Activated naive CD4-positive, alpha-beta T cell treated with Interleukin-2 at 50 U/mL for 16 hours (primary cell): Measurements from ENCODE around the gene GMDS.

Experiments used
- DNase-seq: peaks from one replicate; pipeline ENCODE4 v3.0.0-alpha.2; 2020

GMDS gene

DNA sequence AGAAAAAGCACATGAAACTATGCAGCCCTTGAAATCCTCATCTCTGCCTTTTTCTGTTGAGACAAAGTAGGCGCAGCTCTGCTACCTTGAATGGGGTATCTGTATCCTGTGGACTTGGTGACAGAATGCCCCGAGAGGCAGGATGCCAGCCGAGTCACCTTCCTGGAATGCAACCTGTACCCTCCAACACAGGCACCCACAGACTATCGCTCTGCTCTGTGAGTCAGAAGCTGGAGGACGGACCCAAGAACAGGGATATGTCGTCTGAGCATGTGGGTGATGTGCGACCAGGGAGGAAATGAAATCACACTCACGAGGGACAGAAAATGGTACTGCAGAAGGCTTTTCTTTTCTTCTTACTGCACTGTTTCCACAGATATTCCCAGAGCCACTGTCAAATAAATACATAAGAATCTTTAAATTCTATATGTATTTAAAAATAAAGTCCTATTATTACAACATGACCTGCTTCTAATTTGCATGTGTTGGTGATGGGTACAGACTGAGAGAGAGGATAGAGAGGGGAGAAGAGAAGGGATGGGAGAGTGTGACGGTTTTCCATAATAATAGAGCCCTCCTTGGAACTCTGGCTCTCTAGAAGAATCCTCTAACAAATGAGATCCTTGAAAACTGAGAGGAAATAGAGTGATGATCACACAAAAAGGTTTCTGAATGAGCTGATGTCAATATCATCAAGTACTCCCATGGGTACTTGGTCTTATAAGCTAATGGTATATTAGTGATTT lies 327.6 kb downstream of the GMDS start:
- peak; percentile 29 for DNase-seq

DNA sequence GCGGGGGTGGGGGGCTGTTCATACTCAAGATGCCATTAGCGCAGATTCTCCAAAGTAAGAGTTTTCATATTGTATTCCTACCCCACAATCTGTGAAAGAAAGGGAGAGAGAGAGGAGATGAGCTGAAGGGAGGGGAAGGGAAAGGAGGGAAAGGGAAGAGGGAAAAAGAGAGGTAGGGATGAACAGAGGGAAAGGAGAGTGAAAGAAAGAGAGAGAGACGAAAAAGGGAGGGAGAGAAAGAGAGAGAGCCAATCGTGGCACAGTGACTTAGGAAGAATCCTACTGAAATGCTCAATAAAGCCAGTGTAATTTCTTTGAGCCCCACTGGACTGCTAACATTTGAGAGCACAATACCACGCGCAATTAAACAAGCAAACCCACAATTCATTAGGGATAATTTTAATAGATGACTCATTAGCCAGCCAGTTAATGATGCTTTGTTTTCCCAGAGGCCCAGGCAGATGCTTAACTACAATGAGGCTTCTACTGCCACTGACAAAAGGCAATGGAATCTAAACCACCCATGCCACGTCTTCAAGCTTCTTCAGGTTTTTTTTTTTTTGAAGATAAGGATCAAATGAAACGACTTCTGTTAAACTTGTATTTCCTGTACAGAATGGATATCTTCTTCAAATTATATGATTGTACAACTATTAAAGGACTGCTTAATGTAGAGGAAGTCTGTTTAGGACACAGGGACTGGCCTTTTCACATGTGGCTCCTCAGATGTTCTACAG lies 328.9 kb downstream of the GMDS start:
- DNase-seq = no peak

DNA sequence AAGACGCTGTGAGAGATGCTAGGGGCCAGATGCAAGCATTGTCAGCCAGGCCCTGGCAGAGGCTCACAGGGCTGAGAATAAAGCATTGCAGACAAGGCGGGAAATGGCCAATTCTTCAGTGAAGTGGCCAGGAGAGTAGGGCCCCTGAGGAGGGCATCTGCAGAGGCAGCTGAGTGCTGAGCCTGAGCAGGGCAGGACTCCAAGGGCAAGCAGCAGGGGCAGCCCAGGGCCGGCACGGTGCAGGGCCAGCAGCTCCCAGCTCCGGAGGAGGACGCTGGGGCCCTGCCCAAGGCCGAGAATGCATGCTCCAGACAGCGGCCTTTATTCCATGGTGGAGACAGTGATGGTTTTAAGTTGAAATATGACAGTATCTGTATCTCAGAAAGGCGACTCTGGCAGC lies 330.2 kb downstream of the GMDS start:
- DNase-seq = no peak

DNA sequence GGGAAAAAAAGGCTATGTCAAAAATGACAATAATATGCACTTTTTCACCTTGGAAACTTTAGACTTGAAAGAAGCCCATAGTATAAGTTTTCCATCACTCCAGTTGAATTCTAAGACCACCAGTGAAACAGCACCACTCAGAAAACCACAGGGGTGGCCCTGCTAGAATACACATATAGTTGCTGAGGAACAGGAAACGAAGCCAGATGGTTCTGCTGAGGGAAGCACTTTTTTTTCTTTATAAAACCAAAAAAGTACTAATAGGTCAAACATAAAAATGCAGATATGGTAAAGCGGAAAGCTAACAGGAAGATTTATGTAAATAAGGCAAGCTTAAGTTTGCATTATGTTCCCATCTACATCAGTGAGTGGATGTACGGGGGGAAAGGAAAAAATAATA lies 331.8 kb downstream of the GMDS start:
- no peak for DNase-seq

DNA sequence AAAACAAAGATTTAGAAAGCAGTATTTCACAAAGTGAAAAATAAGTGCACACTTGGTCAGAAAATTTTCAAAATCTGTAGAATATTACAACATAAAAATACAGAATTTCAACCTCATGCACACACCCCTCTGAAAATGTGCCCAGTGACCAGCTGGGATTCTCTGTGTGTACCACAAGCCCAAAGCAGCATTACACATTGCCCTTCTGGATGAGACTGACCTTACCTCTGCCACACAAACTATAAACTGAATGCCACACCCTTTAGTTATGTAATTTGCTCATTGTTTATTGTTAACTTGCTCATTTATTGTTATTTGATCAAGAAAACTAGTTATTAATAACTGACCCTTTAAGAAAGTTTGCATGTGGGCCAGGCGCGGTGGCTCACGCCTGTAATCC lies 332.7 kb downstream of the GMDS start:
- DNase-seq = no peak

DNA sequence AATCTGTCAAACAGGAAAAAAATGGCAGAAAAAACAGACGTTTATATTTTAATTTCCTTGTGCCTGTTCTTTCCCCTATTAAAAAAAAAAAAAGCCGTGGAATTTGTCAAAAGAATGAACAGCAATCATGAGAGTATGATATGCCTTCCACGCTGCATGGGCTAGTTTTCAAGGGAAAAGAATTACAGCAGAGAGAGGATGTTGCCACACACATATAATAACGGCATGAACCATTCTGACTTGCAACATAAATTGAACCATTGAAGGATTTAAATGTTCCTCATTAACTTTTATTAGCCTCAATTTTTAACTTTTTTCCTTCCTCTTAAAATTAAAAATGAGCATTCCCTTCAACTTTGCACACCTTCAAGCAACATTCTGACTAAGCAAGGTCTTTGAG lies 333.9 kb downstream of the GMDS start:
- no peak for DNase-seq

DNA sequence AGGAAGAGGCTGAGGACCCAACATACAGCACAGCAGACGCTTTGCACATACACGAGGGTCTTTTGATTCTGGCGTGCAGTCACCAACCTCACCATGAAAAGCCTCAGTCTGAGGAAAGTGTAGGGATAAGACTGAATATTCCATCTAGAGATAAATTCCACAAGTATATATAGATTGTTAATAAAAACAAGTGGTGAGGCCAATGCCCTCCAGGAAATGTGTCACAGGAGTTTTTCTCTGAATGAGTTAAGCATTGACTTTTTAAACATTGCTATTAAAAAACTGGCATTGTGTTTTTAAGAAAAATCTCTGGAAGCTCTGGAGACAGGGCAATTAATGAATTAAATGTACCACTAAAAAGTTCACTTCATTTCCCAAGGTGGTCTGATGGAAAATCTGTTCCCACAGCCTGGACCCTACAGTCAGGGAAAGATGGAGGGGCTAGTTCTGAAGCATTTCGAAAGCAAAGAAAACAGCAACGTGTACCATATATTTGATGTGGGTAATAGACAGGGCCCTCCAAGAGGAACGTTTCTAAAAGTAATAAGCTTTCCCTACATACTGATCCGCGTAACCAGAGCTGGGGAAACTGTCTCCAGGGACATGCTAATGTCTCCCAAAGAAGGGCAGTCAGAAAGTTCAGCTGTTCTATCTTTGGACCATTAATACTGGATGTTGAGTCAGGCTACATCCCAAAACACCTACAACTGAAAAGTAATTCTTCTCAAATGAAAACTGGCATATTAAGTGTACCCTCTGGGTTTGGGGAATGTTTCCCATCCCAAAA lies 334.6 kb downstream of the GMDS start:
- no peak for DNase-seq

DNA sequence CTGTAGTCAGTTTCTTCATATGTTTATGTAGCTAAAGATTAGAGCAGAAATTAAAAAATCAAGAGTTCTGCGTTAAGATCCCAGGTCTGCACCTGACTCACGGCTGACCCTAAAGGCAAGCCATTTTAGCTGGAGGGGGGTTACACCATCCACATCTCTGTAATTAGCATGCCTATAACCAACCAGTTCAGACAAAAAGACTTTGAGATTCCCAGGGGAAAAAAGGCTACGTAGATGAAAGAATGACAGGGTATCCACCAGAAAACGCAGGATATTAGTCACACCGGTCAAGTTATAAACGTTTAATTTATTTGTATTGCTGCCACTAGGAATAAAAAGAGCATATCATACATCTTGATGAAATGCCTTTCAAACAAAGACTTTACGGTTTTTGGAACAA lies 336.6 kb downstream of the GMDS start:
- no peak for DNase-seq

DNA sequence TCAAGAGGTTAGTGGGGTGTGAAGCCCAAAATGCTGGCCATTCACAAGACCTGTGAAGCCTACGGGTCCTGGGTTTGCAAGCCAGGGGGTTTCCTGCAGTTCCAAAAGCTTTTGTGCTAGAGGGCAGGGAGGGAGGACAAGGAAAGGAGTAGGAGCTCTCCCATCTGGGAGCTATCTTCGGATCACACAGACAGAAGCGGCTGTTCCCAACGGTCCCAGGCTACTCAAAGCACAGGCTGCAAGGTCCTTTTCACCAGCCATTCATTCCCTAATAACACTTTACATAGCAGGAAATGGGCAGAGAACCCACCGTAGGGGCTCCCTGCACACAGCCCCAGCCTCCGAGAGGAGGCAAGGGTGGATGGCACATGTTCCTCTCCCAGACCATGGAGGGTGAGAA lies 338.8 kb downstream of the GMDS start:
- no peak for DNase-seq

DNA sequence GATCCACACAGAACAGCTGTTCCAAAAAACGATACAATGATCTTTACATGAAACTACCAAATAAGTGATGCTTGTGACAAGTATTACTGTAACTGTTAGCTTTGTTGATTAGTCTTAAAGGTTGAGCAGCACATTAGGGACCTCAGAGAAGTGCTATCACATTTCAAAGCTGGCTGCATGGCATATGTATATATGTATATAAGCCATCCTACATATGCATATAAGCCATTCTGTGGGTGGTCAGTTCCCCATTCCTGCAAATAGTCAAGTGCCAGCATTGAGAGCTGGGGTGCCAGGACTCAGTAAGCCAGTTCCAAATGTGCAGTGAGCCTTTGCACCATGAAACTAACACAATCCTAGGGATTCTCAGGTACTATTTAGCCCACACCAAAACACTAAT lies 339.4 kb downstream of the GMDS start:
- DNase-seq = no peak

DNA sequence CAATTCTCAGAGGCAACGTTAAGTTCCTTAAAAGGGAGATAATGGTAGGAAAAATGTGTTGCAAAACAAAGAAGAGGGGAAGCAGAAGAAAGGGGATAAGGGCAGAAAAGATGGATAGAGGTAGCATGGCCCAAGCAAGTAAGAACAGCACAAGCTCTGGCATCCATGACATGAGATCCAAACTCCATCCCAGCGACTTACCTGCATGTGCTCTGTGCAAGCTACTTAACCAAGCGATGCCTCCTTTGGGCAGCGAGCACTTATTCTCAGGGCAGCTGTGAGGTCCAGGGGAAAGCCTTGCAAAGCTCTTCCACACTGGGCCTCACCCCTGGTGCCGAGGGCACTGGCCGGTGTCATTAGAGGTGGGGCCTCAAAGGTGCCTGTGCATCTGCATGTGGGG lies 340.5 kb downstream of the GMDS start:
- DNase-seq = no peak

DNA sequence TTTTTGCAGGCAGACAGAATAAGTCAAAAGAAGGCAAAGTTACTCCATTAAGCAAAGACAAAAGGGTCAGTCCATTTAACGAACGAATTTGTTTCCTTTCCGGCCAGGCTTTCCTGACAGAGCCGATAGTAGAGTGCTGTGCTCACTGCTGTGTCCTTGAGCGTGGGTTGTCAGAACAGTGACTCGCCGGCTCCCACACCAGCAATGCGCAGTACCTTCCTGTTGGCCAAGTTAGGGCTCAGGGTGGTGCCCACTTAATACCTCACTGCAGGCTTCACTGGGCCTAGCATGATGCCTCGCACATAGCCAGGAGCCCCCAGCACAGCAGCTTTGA lies 341.0 kb downstream of the GMDS start:
- no peak for DNase-seq

DNA sequence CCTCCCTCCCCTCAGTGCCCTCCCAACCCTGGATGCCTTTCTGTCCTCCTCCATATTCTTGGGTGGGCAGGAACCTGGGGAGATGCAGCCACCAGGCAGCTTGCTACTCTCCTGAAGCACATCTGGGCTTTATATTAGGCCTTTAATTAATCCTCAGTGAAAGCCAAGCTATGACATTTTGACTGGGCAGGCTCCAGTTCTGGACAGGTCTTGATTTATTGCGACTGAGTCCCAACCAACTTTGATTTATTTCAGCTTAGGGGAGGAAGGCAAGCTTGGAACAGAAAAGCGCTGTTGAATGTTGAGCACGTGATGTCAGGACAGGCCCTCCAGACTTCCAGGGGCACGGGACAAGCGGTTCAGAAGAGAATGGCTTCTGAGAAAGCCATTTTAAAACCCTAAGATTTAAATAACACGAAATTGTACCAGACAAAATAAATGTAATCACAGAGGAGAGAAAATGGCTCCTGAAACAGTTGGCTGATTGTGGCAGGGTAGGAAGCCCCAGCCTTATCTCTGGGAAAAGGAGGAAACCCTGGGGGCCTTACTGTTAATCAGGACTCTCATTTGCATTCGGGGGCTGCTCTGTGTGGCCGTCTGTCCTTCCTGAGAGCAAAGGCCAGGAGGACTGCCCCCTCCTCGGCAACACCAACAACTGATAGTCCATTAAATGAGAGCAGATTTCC lies 341.5 kb downstream of the GMDS start:
- no peak for DNase-seq

DNA sequence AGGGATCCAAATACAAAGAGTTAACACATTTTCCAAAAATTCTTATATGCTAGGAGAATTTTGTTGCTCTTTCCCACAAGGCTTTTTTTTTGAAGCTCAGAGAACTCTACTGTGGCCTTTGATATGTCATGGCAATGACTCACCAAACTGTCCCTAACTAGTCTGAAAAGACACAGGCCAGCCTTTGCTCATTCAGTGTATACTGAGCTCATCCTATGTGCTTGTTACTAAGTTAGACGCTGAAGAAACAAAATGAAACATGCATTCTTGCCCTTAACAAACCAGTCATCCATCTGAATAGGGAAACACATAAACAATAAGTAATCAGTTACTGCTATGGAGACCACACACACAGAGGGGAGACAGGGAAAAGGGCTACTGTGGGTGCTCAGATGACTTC lies 343.8 kb downstream of the GMDS start:
- DNase-seq = no peak

DNA sequence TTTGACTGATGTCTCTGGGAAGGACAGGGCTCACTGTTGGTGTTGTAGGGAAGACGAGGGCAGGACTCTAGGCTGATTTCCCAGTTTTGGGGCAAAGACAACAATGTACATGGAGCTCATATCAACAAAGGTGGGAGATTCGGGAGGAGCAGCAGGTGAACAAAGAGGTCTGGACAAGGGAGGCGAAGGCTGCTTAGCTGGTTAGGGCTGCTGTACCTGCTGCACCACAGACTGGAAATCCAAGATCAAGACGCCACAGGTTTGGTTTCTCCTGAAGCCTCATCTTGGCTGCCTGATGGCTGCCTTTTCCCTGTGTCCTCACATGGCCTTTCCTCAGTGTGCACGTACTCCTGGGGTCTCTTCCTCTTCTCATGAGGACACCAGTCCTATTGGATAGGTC lies 348.5 kb downstream of the GMDS start:
- DNase-seq = no peak

DNA sequence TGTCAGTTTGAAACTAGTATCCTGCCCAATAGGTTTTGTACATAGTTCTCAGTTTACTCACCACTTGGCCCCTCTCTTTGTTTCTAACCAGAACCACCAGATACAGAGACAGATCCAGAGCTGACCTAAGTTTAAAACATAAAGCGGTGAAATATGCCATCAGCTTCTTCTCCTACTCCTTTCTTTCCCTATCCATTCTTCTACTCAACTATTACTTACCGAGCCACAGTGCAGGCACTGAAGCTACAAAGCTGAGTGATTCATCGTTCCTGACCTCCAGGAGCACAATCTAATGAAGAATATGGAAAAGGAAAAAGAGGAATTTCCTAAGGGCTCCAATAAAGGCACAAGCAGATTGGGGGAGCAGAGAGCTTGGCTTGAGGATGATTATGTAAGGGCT lies 349.7 kb downstream of the GMDS start:
- DNase-seq = no peak

DNA sequence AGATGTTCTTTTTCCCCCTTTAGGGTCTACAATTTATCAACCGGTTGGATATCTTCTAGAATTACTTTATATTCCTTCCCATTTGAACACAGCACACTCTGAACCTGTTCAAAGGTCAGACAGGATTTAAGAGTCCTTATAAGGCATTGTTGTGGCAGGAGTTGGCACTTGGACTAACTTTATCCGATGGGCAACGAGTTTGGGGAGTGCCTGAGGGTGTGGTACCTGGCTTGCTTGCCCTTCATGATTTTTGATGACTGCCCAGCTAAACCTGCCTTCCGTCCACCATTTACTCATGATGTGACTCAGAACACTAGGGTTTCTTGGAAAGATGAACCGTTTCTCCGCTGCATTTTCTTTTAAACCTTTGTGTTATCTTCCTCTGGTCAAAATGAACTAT lies 350.5 kb downstream of the GMDS start:
- no peak for DNase-seq

DNA sequence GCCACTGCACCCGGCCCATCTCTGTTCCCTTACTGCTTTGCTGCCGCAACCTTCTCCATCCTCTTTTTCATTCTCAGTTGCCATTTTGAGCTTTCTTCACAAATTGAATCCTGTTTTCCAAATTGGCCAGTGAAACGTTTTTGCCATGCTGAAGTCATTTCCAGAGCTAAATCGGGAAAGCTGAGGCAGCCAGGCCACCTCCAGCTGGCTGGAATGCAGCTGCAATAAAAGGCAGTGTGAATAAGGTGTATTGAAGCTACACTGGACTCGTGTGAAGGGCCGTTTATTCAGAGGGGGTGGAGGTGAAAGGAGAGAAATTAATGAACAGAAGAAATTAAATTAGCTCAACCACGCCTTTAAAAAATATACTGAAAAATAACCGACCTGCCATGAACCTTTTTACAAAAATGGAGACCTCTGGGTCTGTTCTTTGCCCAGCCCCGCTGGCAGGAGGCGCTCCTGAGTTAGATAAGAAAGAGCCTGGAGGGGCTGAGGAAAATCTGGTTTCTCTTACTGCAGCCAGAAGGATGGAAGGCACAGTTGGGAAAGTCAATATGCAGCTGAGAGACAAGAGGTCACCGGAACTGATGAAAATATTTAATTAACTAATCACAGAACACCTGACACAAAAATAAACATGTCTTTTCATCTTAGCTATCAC lies 351.8 kb downstream of the GMDS start:
- DNase-seq = no peak

DNA sequence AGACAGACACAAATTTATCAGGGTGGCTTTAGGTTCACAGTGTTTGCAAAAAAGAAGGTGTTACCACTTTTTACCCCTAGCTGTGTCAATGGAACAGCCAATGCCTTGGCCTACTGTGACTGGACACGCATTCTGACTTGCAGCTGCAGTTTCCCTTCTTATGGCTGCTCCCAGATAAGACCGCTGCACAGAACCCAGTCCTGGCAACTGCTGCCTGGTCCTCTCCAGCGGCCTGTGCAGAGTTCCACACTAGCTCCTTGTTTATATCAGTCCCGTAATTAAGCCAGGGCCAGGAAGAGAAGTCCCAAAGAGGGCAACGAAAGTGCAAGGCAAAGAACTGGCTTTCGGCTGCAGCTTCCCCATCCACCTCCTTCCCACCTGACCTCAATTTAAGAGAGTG lies 352.7 kb downstream of the GMDS start:
- DNase-seq = no peak

DNA sequence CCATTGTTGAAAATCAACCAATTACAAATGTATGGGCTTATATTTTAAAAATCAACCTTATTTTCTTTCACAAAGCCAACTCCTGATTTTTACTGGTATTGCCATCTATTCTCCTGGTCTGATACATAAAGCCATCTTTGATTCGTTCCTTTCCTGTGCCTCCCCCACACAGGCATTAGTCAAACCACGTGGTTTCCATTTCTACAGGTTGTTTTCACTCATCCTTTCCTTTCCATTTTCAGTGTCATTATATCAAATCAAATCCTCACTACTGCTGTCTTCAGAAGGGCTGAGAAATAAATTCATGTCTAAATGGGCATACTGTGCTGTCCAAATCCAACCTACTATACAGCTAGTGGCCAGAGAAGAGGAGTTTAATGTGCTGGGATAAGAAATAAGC lies 354.4 kb downstream of the GMDS start:
- no peak for DNase-seq

DNA sequence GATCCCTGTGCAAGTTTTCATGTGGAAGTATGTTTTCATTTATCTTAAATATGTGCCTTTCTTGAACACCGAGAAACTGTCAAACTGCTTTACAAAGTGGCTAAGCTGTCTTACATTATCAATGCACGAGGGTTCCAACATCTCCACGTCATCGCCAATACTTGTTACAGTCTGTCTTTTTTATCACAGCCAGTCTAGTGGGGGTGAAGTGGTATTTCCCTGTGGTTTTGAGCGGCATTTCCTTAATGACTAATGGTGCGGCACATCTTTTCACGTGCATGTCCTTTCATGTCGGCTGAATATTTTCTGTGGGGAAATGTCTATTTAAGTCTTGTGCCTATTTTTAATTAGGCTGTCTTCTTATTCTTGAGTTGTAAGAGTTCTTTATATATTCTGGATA lies 355.3 kb downstream of the GMDS start:
- no peak for DNase-seq

DNA sequence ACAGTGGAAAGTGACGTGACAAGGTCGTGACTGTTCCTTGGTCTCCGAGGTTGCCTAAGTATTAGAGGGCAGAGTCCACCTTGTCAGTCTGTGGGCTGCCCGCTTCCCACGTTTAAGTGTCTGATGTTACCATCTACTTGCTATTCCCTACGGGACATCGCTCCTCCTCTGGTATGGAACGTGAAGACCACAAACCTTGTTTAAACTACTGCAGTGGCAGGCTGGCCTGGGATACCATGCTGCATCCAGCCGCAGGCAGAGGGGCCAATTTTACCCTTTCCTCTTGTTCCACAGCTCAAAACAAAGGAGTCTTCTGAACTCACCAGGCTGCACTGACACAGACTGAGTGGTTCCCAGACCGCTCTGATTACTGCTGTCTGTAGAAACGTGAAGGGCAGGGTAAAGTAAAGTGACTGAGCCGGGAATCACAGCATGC lies 359.8 kb downstream of the GMDS start:
- DNase-seq = no peak

DNA sequence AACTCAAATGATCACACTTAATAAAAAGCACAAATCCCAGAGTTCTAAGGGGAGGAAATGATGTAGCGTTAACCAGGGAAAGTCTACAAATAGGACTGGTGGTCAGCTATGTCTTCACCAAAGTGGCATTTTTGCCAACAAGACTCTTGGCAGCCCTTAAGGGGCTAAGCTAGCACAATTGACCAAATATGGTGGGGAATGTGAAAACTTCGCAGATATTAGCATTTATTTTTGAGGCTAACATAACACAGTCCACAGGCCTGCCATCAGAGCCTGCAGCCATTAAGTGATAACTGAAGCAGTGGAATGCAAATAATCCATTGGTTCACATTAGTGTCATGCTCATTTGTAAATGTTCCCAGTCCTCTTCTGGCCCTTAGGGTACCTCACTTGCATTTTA lies 361.1 kb downstream of the GMDS start:
- no peak for DNase-seq
